ENCODE measurements around the gene ST6GALNAC3. TPM values are rescaled to one million over a fixed set of nuclear protein-coding genes. Genes with fewer than 3 reads are reported as not detected.
A peak's percentile ranks its signal among the peaks of the same experiment; 100 is the strongest.

The ST6GALNAC3 gene
- total and polyA plus RNA-seq, 2 experiments from 2014 or later: 29.4 to 33.3 TPM

DNA sequence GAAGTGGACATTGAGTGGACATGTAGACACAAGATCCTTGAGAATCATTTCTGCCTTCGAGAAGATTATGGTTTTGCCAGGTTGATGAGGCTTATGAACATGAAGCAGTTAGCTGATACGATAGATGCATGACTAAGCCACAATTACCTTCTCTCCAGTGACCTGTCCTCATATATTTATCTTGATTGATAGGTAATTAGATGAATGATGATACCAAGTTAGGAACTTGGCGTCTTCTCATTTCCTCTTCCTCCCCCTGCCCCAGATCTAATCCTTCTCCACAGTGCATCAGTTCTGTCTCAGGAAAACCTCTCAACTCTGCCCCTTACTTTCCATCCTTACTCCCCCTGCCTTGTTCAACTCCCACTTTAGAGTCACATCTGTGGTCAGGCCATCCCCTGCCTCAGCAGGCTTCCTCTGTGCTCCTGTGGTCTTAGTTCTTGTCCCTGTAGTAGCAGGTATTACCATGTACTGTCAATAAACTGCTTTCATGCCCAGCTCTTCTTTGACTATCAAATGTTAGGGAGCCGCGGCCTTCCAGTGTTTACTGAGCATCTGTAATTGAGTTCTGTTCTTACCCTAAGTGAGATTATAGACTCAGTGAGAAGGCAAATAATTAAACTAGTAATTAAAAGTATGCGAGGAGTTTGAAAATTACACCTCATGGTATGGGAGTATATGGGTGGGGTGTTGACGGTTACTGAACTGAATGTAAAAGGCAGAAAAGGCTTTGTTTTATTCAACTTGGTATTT is 5.1 kb downstream of the ST6GALNAC3 start:
- no peak for DNase-seq (ENCODE audit: low spot score)
- no peak overlapping the region for H3K4me3 ChIP-seq
- H3K9me2 ChIP-seq (replicated peaks; ENCODE audit: insufficient read depth): no peaks in the 10 kb centered on the region
- 86% methylated on average over 7 of the region's 7 CpGs for whole genome bisulfite sequencing (ENCODE audit: low lambda C conversion rate, missing lambda C conversion rate)
- H3K36me3 ChIP-seq (replicated peaks; ENCODE audit: insufficient read depth, low read depth): no peaks in the 10 kb centered on the region
- no peak overlapping the region for H3K27ac ChIP-seq
- H3K9me3 ChIP-seq (ENCODE audit: low read depth): no peaks in the 10 kb centered on the region
- no peak overlapping the region for H2AFZ ChIP-seq
- TF ChIP-seq EZH2 (IDR thresholded peaks at IDR 0.05; ENCODE audit: borderline replicate concordance) (no peak), CTCF (IDR thresholded peaks at IDR 0.05; ENCODE audit: poor library complexity) (no peak), EZH2phosphoT487 (IDR thresholded peaks at IDR 0.05; ENCODE audit: low read depth, severe bottlenecking, unreplicated experiment) (no peak)
- no peak overlapping the region for H3K4me2 ChIP-seq
- H3K27me3 ChIP-seq: no peaks in the 10 kb centered on the region
- peaks cover 26% of the 10 kb centered on the region for H3K4me1 ChIP-seq (ENCODE audit: insufficient read depth)
- peaks cover 90% of the 10 kb centered on the region for H3K79me2 ChIP-seq
- H4K20me1 ChIP-seq (ENCODE audit: insufficient read depth, poor library complexity, severe bottlenecking): no peaks in the 10 kb centered on the region

- Histone ChIP-seq H3K36me3 (replicated peaks; ENCODE audit: insufficient read depth, low read depth) (no peaks in the 10 kb centered on the region), H3K9me3 (ENCODE audit: low read depth) (no peaks in the 10 kb centered on the region), H3K4me1 (ENCODE audit: insufficient read depth) (peaks cover 21% of the 10 kb centered on the region), H2AFZ (no peak overlapping the region), H3K79me2 (peaks cover 90% of the 10 kb centered on the region), H3K9me2 (replicated peaks; ENCODE audit: insufficient read depth) (no peaks in the 10 kb centered on the region), H3K4me3 (no peak overlapping the region), H3K27ac (no peak overlapping the region), H3K4me2 (no peak overlapping the region), H4K20me1 (ENCODE audit: insufficient read depth, poor library complexity, severe bottlenecking) (no peaks in the 10 kb centered on the region), H3K27me3 (no peaks in the 10 kb centered on the region)
- DNase-seq (ENCODE audit: low spot score): no peak
- TF ChIP-seq CTCF (IDR thresholded peaks at IDR 0.05; ENCODE audit: poor library complexity) (no peak), EZH2 (IDR thresholded peaks at IDR 0.05; ENCODE audit: borderline replicate concordance) (no peak)
- 72% methylated on average over 4 of the region's 4 CpGs for WGBS (ENCODE audit: low lambda C conversion rate, missing lambda C conversion rate)
These were observed 6.1 kb downstream of the ST6GALNAC3 start for GRCh38 chr1:76080552-76081079.

DNA sequence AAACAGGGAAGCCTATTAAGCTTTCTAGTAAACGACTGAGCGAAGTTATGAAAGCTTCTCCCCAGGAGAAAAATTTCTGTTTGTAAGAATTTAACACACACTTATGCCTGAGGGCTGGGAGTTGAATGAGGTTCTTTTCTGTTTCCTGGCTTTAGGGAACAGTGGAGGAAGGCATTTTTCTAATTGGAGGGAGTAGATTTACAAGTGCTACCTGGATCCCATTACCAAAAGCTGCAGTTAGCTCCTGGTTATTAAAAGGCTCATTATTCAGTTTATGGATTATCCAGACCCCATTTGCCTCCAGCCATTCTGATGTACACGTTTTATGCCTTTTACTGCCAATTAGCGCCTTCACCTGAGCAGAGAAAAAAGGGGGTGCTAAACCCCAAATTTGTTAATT is 7.5 kb downstream of the ST6GALNAC3 start:
- Histone ChIP-seq H2AFZ (no peak overlapping the region), H4K20me1 (ENCODE audit: insufficient read depth, poor library complexity, severe bottlenecking) (no peaks in the 10 kb centered on the region), H3K27me3 (no peaks in the 10 kb centered on the region), H3K9me3 (ENCODE audit: low read depth) (no peaks in the 10 kb centered on the region), H3K4me3 (no peak overlapping the region), H3K27ac (no peak overlapping the region), H3K36me3 (replicated peaks; ENCODE audit: insufficient read depth, low read depth) (no peaks in the 10 kb centered on the region), H3K9me2 (replicated peaks; ENCODE audit: insufficient read depth) (no peaks in the 10 kb centered on the region), H3K4me2 (peak overlapping the region; percentile 56), H3K4me1 (ENCODE audit: insufficient read depth) (peaks cover 32% of the 10 kb centered on the region), H3K79me2 (peaks cover 85% of the 10 kb centered on the region)
- DNase-seq (ENCODE audit: low spot score): no peak
- 60% methylated on average over 4 of the region's 4 CpGs for WGBS (ENCODE audit: low lambda C conversion rate, missing lambda C conversion rate)
- TF ChIP-seq EZH2 (IDR thresholded peaks at IDR 0.05; ENCODE audit: borderline replicate concordance) (no peak), EZH2phosphoT487 (IDR thresholded peaks at IDR 0.05; ENCODE audit: low read depth, severe bottlenecking, unreplicated experiment) (no peak)

DNA sequence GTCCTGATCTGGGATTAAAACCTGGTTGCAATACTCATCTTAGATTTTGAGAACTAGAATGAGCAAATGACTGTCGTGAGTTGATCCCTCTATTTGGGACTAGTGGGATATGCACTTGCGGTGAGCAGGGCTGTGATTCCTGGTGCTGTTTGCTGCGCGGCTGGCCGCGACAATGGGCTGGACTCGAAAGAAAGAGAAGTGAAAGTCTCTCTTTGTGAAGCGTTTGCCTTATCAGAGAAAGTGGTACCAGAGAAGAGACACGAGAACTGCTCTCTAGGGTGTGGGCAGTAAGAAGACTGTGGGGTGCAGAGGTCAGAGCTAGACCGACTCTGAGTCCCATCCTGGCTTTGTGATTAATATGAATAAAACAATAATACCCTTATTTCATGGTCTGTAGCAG is 8.6 kb downstream of the ST6GALNAC3 start:
- Histone ChIP-seq H3K79me2 (peaks cover 85% of the 10 kb centered on the region), H3K4me1 (ENCODE audit: insufficient read depth) (peaks cover 40% of the 10 kb centered on the region), H3K9me3 (ENCODE audit: low read depth) (no peaks in the 10 kb centered on the region), H3K4me3 (no peak overlapping the region), H2AFZ (no peak overlapping the region), H3K9me2 (replicated peaks; ENCODE audit: insufficient read depth) (no peaks in the 10 kb centered on the region), H3K27me3 (no peaks in the 10 kb centered on the region), H3K4me2 (peak overlapping the region; percentile 56), H4K20me1 (ENCODE audit: insufficient read depth, poor library complexity, severe bottlenecking) (no peaks in the 10 kb centered on the region), H3K27ac (no peak overlapping the region), H3K36me3 (replicated peaks; ENCODE audit: insufficient read depth, low read depth) (no peaks in the 10 kb centered on the region)
- TF ChIP-seq EZH2 (IDR thresholded peaks at IDR 0.05; ENCODE audit: borderline replicate concordance) (no peak), EZH2phosphoT487 (IDR thresholded peaks at IDR 0.05; ENCODE audit: low read depth, severe bottlenecking, unreplicated experiment) (no peak), CTCF (IDR thresholded peaks at IDR 0.05; ENCODE audit: poor library complexity) (no peak)
- WGBS (ENCODE audit: low lambda C conversion rate, missing lambda C conversion rate): 77% methylated on average over 10 of the region's 10 CpGs
- DNase-seq (ENCODE audit: low spot score): no peak

All from hepatocyte (in vitro differentiated cells).